ENCODE data around the gene ZNF768.
A peak's percentile ranks its signal among the peaks of the same experiment; 100 is the strongest.
"Not testable (repeated sequence)": the region's sequence is repeated elsewhere in the genome, so short reads cannot be mapped to it uniquely, and the experiment has no call there.

ZNF768 gene

GRCh38 chr16:30503403-30504296 lies 22.7 kb downstream of the ZNF768 start:
- DNase-seq = no peak

- no peak for DNase-seq
These were observed 27.1 kb downstream of the ZNF768 start for GRCh38 chr16:30499284-30499683.

- no peak for DNase-seq
These were observed 31.7 kb downstream of the ZNF768 start for GRCh38 chr16:30494709-30495108.

- no peak for DNase-seq
These were observed 32.4 kb downstream of the ZNF768 start for GRCh38 chr16:30493941-30494488.

DNA sequence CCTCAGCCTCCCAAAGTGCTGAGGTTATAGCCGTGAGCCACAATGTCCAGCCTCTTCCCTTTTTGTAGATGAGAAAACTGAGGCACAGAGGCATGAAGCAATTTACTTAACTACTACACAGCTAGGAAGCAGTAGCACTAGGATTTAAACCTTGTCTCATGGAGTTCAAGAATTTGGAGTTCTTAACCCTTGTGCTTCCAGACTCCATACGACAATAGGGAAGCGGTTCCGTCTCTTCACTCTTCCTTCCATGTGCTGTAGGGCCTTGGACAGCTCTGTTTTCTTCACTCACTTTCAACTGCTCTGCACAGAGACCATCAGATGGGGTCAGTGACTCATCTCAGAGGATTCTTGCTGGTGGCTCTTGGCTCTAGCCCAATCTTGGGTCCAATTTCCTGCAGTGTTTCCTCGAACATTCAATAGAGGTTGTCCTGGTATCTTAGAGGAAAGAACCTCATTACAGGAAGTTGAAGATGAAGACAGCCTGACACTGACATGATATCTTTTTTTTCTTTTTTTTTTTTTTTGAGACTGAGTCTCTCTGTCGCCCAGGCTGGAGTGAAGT lies 34.5 kb downstream of the ZNF768 start:
- DNase-seq = peak; percentile 26

GRCh38 chr16:30491229-30491628 lies 35.1 kb downstream of the ZNF768 start:
- no peak for DNase-seq

DNA sequence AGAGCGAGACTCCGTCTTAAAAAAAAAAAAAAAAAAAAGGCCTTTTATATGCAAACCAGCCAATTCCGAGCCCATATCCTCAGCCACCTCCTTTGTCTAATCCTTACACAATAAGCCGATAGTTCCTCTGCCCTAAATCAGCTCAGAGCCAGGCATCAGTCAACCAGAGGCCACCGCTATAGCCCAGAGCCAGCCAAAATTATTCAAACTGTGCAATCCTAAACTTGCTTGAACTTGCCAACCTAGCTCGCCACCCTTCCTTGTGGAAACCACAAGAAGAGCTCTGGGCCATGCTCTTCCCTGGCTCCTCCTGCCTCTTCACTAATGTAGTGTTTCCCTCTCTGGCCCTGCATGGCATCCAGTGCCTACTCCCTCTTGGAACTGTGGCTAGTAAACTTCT lies 36.2 kb downstream of the ZNF768 start:
- DNase-seq = no peak

GRCh38 chr16:30488764-30489605 lies 37.4 kb downstream of the ZNF768 start:
- DNase-seq = no peak

DNA sequence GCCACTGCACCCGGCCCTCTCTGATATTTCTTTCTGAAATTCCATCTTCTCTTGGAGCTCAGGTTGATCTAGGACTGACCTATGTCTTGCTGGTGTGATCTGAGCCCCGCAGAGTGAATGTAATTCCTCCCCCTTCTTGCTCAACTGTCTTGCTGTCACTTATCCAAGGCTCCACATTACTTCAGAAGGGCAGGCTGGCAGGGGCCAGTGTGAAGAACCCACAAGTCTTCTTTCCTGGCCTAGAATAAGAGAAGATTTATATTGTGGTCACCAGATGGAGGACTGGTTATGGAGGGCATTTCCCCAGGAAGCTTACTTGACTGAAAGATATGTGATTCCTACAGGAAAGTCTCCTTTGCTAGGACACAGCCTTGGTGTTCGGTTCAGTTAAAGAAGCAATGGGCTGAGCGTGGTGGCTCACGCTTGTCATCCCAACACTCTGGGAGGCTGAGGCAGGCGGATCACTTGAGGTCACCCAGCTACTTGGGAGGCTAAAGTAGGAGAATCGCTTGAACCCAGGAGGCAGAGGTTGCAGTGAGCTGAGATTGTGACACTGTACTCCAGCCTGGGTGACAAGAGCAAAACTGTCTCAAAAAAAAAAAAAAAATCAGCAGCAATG lies 40.4 kb downstream of the ZNF768 start:
- DNase-seq = no peak

DNA sequence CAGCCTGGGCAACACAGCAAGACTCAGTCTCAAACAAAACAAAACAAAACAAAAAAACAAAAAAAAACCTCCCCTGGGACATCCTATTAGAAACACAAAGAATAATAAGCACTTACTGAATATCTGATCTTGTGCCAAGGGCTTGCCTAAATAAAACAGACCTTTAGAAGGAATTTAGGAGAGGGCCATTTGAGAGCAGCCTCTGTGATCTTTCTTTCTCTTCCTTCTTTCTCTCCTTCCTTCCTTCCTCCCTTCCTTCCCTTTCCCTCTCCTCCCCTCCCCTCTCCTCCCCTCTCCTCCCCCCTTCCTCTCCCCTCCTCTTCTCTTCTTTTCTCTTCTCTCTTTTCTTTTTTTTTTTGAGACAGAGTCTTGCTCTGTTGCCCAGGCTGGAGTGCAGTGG lies 41.5 kb downstream of the ZNF768 start:
- no peak for DNase-seq

DNA sequence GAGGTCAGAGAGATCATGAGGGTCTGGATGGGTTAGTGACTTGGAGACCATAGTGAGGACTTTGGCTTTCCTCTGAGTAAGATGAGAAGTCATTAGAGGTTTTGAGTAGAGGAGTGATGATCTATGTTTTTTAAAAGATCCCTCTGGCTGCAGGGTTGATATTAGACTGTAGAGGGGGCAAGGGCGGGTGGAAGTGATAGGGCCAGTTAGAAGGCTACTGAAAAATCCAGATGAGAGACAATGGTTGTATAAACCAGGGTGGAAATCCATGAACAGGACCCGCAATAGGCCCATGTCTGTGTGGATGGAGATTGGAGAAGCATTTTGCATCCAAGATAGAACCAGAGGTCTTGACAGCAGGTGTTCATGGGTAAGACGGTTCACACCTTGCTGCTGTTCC lies 44.0 kb downstream of the ZNF768 start:
- DNase-seq = no peak

DNA sequence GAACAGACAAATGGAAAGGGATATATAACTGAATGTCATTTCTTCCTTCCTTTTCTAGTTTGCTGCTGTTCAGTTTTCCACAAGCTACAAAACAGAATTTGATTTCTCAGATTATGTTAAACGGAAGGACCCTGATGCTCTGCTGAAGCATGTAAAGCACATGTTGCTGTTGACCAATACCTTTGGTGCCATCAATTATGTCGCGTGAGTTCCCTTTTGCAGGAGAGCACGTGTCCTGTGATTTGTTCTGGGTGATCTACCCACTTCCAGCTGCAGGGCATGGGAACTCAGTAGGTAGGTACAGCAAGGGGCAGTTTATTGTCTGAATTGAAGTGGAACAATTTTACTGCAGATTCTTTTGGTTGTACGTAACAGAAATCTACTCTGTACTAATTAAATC lies 45.0 kb downstream of the ZNF768 start:
- no peak for DNase-seq

GRCh38 chr16:30478766-30479478 lies 47.4 kb downstream of the ZNF768 start:
- DNase-seq = no peak

- DNase-seq = not testable (repeated sequence)
These were observed 48.6 kb downstream of the ZNF768 start for GRCh38 chr16:30477773-30478172.

DNA sequence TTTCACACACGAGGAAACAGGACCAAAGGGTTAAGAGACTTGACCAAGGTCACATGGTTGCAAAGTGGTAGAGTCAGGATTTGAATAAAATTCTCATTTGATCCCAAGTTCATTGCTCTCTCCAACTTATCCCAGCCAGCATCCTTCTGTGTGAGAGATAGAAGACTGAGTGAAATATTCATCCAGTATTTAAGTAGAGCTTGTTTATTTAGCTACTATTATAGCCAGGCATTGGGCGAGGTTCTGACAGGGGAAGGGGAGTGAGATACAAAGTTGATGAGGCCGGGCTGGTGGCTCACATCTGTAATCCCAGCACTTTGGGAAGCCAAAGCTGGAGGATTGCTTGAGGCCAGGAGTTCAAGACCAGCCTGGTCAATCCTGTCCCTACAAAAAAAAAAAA lies 49.4 kb downstream of the ZNF768 start:
- no peak for DNase-seq

DNA sequence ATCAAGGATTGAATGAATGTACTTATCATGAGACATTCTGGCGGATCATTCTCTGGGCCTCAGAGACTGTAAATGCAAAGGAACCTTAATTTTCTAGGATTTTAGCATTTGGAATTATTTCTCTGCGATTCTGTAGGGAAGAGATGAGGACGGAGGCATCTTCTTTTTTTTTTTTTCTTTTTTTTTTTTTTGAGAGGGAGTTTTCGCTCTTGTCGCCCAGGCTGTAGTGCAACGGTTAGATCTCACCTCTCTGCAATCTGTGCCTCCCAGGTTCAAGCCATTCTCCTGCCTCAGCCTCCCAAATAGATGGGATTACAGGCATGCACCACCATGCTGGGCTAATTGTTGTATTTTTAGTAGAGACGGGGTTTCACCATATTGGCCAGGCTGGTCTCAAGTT lies 51.7 kb downstream of the ZNF768 start:
- no peak for DNase-seq

DNA sequence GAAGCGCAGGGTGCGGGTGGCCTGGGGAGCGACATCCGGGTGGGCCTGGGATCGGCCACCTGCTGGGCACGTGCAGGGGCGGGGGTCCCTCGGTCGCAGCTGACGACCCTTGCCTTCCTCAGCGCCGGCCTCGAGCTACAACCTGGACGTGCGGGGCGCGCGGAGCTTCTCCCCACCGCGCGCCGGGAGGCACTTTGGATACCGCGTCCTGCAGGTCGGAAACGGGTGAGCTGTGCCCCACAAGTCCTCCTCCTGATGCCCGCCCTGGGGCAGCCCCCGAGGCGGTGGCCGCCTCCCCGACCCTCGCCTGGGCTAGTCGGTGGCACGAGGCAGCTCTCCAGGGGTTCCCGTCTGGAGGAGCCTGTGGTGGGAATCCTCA lies 52.3 kb downstream of the ZNF768 start:
- DNase-seq = no peak
